ENCODE measurements around the gene SEH1L. TPM values are rescaled to one million over a fixed set of nuclear protein-coding genes. Genes with fewer than 3 reads are reported as not detected.

SEH1L gene
- total RNA-seq, 4 donors from 2014 or later, result 9.4 to 29.1 (median 18.2) TPM

GRCh38 chr18:12990967-12991820 is 43.4 kb downstream of the SEH1L start, which contains the start of gene CEP192:
TSS of gene CEP192 (plus strand) at chr18:12991362. CDS start at chr18:12999425, 8,063 bp downstream.
- in situ Hi-C loops (cut with MboI; ENCODE audit: low pct_ligation_motif_present in 1 of 4, low pct_unique_long_range_greater_than_20kb in 1 of 4, low sequenced_read_pairs in 3 of 4) (no loop called here), intact Hi-C loops (cut with DNase I; ENCODE audit: low total_unique reads) (no loop called here)
- WGBS, 2 donors (ENCODE audit: low coverage in 1 of 2), result 0% methylated on average over 4 to 56 of the region's 73 CpGs

GRCh38 chr18:12991821-12992179 is 44.0 kb downstream of the SEH1L start:
- Histone ChIP-seq H3K27me3 (no peaks in the 10 kb centered on the region), H3K4me1 (peaks cover 11 to 23% (median 17%) of the 10 kb centered on the region in 4 donors), H3K36me3 (no peaks in the 10 kb centered on the region), H3K4me3 (peak overlapping the region; percentile 50 to 89 (median 64)), H3K9me3 (no peaks in the 10 kb centered on the region), H3K27ac (peak overlapping the region; percentile 85 to 94 (median 91))
- WGBS, 2 donors (ENCODE audit: low coverage in 1 of 2), result 0% methylated on average over 7 of the region's 7 CpGs
- intact Hi-C loops (cut with DNase I; ENCODE audit: low total_unique reads), result no loop called here
- in situ Hi-C loops (cut with MboI; ENCODE audit: low pct_ligation_motif_present in 1 of 4, low pct_unique_long_range_greater_than_20kb in 1 of 4, low sequenced_read_pairs in 3 of 4), result no loop called here
- DNase-seq, result no peak
- TF ChIP-seq POLR2A (IDR thresholded peaks at IDR 0.05), result no peak
- no peak for TF ChIP-seq EP300 (IDR thresholded peaks at IDR 0.05; ENCODE audit: low read depth)
- no peak for TF ChIP-seq POLR2AphosphoS5 (IDR thresholded peaks at IDR 0.05)
- TF ChIP-seq CTCF (IDR thresholded peaks at IDR 0.05), result no peak

More at GRCh38 chr18:12990967-12991820, 43.4 kb downstream of the SEH1L start, which contains the start of gene CEP192:
- H3K9me3 ChIP-seq, result no peaks in the 10 kb centered on the region
- H3K36me3 ChIP-seq, result no peaks in the 10 kb centered on the region
- peaks cover 11 to 23% (median 17%) of the 10 kb centered on the region in 4 donors for H3K4me1 ChIP-seq
- no peaks in the 10 kb centered on the region for H3K27me3 ChIP-seq
- DNase-seq, result peak; percentile 98
- peak within 1 kb of the TSS; percentile 85 to 94 (median 91) for H3K27ac ChIP-seq
- H3K4me3 ChIP-seq, result peak within 1 kb of the TSS; percentile 63 to 89 (median 64)
- TF ChIP-seq CTCF (IDR thresholded peaks at IDR 0.05) (peak in 1 of 5 experiments; percentile 31), POLR2AphosphoS5 (IDR thresholded peaks at IDR 0.05) (peak; percentile 94 to 96 (median 95)), EP300 (IDR thresholded peaks at IDR 0.05; ENCODE audit: low read depth) (no peak), POLR2A (IDR thresholded peaks at IDR 0.05) (peak; percentile 91)

GRCh38 chr18:12993439-12993838 is 45.6 kb downstream of the SEH1L start:
- H3K4me3 ChIP-seq, result no peak overlapping the region
- TF ChIP-seq CTCF (IDR thresholded peaks at IDR 0.05) (no peak), POLR2A (IDR thresholded peaks at IDR 0.05) (no peak), POLR2AphosphoS5 (IDR thresholded peaks at IDR 0.05) (no peak), EP300 (IDR thresholded peaks at IDR 0.05; ENCODE audit: low read depth) (no peak)
- H3K36me3 ChIP-seq, result no peaks in the 10 kb centered on the region
- no peaks in the 10 kb centered on the region for H3K9me3 ChIP-seq
- in situ Hi-C loops (cut with MboI; ENCODE audit: low pct_ligation_motif_present in 1 of 4, low pct_unique_long_range_greater_than_20kb in 1 of 4, low sequenced_read_pairs in 3 of 4) (no loop called here), intact Hi-C loops (cut with DNase I; ENCODE audit: low total_unique reads) (no loop called here)
- WGBS, 2 donors (ENCODE audit: low coverage in 1 of 2), result 85% methylated on average over 2 of the region's 2 CpGs
- peaks cover 11 to 30% (median 19%) of the 10 kb centered on the region in 4 donors for H3K4me1 ChIP-seq
- H3K27ac ChIP-seq, result no peak overlapping the region
- no peaks in the 10 kb centered on the region for H3K27me3 ChIP-seq
- no peak for DNase-seq

- 67 to 77% methylated on average over 2 of the region's 2 CpGs for WGBS, 2 donors (ENCODE audit: low coverage in 1 of 2)
- intact Hi-C loops (cut with DNase I; ENCODE audit: low total_unique reads) (no loop called here), in situ Hi-C loops (cut with MboI; ENCODE audit: low pct_ligation_motif_present in 1 of 4, low pct_unique_long_range_greater_than_20kb in 1 of 4, low sequenced_read_pairs in 3 of 4) (no loop called here)
- H3K4me1 ChIP-seq, result peaks cover 9 to 30% (median 18%) of the 10 kb centered on the region in 4 donors
- H3K27ac ChIP-seq, result no peak overlapping the region
- no peak for DNase-seq
- H3K36me3 ChIP-seq, result peaks cover 0 to 2% (median 0%) of the 10 kb centered on the region in 4 donors
- TF ChIP-seq POLR2A (IDR thresholded peaks at IDR 0.05) (no peak), POLR2AphosphoS5 (IDR thresholded peaks at IDR 0.05) (no peak), CTCF (IDR thresholded peaks at IDR 0.05) (no peak), EP300 (IDR thresholded peaks at IDR 0.05; ENCODE audit: low read depth) (no peak)
- H3K27me3 ChIP-seq, result no peaks in the 10 kb centered on the region
- no peak overlapping the region for H3K4me3 ChIP-seq
- no peaks in the 10 kb centered on the region for H3K9me3 ChIP-seq
Measured at GRCh38 chr18:12995424-12995823, 47.6 kb downstream of the SEH1L start.

Data from transverse colon (tissue), 4 donors.